ENCODE data around the gene COL5A1.
"Not testable (repeated sequence)": the region's sequence is repeated elsewhere in the genome, so short reads cannot be mapped to it uniquely, and the experiment has no call there.

The COL5A1 gene

DNA sequence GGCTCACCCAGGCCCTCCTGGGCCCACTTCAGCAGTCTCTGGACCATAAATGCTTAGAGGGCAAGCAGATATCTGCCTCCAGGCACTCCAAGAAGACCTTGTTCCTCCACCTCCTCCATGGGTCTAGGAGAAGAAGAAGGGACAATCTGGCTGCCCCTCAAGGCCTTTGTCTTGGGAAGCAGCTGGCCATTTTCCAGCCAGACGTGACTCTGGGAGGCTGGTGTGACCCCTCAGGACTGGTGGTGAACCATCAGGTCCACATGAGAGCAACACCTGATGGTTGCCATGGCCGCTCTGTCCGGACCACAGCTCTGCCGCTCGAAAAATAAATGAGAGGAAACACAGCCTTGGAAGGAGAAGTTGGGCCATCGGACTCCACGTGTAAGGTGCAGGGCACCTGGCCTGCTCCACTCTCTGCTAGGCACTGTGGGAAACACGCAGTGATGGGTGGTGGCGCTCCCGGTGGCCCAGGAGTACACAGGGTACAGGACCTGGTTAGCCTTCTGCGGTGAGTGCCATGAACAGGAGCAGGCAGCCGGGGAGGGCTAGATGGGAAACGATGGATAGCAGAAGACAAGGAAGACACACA lies 3.0 kb upstream of the COL5A1 start:
- no peak for DNase-seq (ENCODE audit: low read depth in 2 of 2)

DNA sequence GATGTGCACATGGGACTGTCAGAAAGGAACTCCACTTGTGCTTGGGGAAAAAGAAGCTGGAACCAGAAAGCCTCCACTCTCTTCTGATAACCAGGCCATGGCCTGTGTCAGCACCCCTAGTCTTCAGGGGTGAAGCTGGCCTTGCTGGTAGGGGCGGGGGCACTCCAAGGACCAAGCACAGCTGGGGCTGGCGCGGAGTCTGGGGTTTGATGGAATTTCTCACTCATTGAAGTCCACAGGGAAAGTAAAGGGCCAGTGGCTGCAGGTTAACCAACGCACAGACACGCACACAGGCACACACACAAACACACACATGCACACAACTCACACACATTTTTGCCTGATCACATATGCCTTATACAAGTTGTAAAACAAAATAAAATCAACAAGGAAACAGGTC lies 1.6 kb upstream of the COL5A1 start:
- no peak for DNase-seq (ENCODE audit: low read depth in 2 of 2)

DNA sequence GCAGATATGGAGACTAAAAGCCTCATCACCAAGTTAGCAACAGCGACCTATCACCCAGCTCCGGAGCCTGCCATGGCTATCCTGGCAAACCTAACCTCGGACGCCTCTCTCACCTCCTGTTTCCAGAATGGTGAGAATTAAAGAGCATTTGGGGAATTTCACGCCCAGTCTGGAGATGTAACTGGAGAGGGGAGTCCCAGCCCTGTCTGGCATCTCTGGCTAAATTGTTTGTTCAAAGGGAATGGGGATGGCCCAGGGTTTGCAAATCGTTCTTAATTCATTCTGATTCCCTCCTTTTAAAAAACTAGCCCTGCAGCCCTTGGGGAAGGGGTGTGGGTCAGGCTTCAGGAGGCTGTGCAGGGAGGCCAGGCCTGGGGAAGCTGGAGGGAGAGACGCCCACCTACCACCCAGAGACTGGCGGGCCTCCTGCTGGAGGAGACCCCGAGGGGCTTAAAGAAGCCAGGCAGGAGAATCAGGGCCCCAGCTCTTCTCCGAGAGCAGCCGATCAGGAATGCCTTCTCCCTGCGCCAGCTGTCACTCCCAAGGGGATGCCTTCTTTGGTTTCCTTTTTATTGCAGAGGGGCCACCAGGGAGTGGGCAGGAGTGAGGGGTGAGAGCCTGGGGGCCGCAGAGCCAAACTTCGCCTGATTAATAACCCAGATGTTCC lies 964 bp upstream of the COL5A1 start:
- no peak for DNase-seq (ENCODE audit: low read depth in 2 of 2)

DNA sequence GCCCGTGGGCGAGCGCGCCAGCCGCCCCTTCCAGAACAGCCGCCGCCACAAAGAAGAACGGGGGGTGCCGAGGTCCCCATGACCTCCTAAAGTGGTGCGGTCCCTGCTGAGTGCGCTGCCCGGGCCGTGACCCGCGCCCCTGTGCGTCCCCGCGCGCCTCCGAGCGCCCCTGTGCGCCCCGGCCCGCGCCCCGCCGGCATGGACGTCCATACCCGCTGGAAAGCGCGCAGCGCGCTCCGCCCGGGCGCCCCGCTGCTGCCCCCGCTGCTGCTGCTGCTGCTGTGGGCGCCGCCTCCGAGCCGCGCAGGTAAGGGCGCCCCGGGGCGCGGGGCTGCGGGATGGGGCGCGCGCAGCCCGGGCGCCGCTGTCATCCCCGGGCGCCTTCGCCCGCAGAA lies 384 bp downstream of the COL5A1 start:
- no peak for DNase-seq (ENCODE audit: low read depth in 2 of 2)

DNA sequence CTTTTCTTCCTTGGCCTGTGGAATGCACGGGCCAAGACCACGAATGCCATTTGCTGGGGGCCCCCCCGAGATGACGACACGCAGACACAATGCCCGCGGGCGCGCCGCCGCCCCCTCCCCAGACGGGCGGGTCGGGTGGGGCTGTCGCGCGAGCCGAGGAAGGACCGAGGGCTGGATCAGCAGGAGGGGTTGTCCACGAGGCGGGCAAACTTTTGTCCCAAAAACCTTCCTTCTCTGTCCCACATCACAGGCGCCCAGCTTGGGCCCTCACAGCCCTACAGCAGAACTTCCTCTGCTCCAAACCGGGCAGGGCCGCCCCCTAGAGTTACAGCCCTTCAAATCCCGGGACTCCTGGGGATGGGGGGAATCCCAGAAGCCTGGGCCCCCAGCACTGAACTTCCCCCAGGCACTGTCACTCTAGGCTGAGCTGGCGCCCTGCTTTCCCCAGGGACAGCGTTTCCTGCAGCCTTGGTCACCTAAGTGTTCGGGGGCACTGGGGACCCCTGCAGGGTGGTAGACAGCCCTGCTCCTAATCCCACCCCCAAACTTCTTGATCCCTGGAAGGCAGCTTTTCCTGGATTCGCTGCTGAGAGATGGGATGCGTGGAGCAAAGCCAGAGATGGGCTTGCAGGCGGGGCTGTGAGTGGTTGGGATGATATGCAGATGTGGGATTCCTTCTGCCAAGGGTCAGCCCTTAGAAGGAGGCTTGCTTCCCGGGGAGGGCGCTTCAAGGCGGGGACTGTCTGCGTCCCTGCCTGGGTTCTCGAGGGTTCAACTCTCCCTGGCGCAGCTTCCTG lies 980 bp downstream of the COL5A1 start:
- DNase-seq (ENCODE audit: low read depth in 2 of 2): no peak

DNA sequence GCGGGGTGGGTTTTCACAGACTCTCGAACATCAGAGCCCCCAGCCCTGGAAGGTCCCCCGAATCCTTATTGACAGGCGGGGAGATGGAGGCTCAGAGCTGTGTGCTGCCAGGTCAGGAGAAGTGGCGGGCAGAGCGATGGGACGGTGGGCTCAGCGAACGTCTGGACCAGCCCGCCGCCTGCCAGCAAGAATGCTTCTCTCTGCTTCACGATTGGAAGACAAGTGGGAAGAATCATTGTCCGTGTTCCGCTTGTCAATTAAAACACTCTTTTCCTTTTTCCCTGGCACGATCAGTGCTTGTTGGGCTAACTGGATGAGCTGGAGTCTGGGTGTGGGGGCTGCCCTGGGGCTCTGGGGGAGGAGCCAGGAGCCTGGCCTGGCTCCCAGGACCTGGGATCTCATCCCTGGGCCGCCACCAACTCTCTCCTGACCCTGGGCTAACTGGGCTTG lies 1.6 kb downstream of the COL5A1 start:
- DNase-seq (ENCODE audit: low read depth in 2 of 2): no peak

DNA sequence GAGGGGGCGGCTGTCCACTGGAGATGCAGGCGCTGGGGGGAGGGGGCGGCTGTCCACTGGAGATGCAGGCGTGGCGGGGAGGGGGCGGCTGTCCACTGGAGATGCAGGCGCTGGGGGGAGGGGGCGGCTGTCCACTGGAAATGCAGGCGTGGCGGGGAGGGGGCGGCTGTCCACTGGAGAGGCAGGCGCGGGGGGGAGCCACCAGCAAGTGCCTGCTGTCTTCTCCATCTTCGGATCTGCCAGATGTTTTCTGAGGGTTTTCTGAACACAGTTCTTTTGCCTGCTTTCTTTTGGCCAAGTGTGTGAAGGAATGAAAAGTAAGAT lies 2.8 kb downstream of the COL5A1 start:
- DNase-seq (ENCODE audit: low read depth in 2 of 2): not testable (repeated sequence)

DNA sequence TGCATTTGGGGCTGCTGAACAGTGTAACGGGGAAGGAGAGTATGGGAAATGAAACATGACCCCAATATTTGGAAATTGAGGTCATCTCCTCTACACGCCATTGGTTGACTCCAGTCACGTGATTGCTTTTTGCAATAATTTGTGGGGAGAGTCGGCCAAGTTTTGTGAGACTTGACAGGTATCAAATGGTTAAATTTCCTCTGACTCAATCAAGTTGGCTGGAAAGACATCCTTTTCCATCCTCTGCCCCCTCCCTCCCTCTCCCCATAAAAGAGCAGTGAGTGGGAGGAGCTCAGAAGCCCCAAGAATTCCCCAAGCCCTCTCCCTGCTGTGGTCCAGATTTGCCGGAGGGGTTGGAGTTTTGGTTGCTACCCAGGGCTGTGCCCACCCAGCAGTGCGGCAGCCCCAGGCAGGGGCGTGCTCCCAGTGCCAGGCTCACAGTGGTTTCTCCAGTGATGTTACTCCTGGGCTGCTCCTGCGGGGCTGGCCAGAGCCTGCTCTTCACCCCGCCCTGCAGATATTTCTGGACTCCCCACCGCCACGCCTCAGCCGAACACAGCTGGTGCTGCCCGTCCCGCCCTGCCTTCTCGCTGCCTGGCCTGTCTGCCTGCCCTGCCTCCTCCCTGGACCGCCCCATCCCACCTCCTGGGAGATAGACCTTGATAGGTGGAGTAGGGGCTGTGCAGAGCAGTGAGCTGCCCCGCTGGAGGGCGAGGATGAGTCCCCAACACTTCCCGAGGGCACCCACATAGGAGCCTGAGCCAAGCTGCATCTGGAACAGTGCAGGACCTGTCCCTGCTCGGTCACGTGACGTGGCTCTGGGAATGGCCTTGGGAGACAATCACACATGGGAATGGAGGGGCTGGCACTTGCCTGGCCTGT lies 3.4 kb downstream of the COL5A1 start:
- DNase-seq (ENCODE audit: low read depth in 2 of 2): no peak

DNA sequence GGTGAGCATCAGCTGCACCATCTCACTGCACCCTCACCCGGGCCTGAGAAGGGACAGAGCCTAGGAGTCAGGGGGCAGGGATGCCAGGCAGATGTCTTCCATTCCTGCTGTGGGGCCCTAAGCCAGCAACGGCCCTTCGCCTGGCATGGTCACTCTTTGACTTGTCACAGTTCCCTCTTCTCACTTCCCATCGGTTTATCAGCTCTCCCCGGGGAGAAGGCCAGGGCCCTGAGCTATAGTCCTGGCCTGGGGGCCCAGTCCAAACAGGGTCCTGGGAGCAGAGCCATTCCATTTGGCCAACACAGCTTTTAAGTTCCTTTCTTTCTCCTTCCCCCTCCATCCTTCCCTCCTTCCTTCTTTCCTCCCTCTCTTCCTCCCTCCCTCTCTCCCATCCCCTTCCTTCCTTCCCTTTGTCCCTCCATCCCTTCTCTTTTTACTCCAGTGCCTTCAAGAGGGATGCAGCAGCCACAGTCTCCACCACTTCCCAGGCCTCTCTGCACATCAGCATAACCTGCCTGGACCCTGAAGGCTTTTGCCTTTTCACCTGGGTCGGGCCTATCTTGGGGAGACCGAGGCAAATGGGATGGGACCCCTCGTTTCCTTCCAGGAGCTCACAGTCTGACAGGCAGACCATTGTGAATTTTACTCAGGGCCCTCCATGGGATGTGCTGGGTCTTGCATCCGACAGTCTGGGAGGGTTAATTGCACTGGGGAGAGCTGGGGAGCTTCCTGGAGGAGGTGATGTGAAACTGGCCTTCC lies 4.2 kb downstream of the COL5A1 start:
- DNase-seq (ENCODE audit: low read depth in 2 of 2): no peak

DNA sequence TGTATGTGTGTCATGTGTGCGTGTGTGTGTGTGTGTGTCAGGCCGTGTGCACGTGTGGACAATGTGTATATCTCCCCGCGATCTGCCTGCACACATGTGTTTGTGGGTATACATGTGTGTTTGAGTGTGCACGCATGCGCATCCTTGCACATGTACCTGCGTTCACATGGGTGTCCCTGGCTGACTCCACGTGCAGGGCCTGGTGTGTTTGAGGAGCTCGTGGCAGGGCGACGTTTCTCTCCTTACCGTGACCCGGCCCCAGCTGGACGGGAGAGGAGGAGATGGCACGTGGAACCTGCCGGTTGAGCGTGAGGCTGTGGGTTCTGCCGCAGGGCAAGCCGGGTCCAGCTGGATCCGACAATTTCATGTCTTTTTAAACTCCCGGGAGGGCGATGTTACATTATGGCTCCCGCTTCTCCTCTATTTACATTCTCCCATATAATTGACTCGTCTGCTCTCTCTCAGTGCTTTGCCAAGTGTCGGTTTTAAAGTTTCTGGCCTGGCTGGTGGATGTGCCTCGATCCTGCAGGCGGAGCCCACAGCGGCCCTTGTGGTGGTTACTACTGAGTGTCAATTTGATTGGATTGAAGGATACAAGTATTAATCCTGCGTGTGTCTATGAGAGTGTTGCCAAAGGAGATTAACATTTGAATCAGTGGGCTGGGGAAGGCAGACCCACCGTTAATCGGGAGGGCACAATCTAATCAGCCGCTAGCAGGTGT lies 5.9 kb downstream of the COL5A1 start:
- DNase-seq (ENCODE audit: low read depth in 2 of 2): no peak

DNA sequence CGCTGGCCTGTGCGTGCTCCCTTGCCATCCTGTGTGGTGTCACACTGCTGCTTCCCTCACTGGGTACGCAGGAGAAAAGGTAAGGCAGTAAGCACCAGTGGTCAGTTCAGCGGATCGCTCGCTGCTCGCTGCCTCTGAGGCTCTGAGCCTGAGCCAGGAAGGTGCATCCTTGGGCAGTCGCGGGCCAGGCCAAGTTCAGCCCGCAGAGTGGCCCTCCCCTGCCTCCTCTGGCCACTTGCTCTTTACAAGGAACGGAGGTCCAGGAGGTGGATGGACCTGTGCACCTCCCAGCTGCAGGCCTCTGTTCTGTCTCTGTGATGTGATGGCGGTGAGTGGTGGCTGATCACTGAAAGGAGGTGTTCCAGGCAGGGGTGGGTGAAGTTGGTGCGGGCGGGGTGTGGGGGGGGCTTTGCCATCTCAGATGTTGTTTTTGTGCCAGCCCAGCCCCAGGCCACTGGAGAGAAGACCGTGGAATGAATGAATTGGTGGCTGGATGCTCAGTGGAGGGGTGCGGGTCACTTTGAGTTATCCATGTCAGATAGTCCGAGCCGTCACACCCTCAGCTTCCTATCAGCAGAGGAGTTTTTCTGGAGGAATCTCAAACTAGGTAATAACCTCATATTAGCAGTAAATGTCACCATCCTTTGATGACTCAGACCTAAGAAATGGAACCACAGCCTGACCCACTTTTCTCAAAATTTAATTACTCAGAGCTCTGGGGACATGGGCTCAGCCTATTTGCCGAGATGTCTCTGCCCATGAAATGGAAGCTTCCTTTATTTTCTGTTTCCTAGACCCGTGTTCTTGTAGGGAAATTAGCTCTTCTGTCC lies 7.3 kb downstream of the COL5A1 start:
- DNase-seq (ENCODE audit: low read depth in 2 of 2): no peak

DNA sequence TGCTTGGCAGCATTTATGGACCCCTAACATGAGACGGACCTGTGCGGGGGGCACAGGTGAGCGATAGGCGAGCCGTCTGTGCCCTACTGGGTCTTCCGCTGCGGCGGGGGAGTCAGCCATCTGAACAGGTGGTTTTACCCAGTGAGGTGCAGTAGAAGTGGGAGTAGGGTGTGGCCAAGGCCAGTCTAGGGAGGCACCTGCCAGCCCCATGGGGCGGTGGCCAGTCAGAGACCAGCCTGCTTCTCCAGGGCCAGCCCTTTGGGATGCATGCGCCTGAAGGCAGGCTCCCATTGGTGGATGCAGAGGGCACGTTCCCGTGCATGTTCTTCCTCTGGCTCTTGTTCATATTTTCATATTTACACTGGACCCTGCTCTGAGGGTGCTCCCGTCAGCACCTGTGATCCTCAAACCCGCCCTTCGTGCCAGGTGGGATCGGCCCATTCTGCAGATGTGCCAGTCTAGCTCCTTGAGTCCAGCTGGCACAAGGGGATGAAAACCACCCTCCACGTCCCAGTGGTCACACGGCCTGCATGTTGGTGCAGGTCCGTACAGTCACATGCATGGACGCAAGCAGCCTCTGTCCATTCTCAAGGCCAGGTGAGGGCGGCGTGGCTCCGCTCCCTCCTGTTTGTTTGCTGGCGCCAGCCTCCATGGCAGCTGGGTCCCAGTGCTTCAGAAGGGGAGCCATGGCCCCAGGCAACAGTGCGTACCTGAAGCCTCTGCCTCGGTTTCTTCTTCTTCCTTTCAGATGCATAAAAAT lies 9.0 kb downstream of the COL5A1 start:
- DNase-seq (ENCODE audit: low read depth in 2 of 2): no peak

DNA sequence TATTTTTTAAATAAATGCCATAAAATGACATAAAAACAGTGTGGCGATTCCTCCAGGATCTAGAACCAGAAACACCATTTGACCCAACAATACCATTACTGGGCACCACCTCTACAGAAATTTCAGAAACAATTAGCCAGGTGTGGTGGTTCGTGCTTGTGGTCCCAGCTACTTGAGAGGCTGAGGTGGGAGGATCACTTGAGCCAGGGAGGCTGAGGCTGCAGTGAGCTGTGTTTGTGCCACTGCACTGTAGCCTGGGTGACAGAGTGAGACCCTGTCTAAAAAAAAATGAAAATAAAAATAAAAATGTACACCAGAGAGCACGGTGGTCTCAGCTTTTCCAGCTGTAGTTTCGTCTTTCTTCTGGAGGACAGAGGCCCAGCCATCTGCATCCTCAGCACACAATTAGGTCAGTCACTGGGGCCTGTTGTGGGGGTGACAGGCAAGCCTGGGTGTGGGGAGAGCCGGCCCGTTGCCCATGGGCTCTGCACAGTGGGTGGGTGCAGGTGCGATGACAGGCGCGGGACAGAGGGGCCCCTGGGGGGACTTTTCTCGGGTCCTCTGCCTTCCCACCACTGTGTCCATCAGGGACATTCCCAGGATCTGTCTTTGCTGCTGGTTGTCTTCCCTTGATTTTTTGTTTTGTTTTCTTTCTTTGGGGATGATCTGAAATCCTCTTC lies 9.8 kb downstream of the COL5A1 start:
- DNase-seq (ENCODE audit: low read depth in 2 of 2): no peak

DNA sequence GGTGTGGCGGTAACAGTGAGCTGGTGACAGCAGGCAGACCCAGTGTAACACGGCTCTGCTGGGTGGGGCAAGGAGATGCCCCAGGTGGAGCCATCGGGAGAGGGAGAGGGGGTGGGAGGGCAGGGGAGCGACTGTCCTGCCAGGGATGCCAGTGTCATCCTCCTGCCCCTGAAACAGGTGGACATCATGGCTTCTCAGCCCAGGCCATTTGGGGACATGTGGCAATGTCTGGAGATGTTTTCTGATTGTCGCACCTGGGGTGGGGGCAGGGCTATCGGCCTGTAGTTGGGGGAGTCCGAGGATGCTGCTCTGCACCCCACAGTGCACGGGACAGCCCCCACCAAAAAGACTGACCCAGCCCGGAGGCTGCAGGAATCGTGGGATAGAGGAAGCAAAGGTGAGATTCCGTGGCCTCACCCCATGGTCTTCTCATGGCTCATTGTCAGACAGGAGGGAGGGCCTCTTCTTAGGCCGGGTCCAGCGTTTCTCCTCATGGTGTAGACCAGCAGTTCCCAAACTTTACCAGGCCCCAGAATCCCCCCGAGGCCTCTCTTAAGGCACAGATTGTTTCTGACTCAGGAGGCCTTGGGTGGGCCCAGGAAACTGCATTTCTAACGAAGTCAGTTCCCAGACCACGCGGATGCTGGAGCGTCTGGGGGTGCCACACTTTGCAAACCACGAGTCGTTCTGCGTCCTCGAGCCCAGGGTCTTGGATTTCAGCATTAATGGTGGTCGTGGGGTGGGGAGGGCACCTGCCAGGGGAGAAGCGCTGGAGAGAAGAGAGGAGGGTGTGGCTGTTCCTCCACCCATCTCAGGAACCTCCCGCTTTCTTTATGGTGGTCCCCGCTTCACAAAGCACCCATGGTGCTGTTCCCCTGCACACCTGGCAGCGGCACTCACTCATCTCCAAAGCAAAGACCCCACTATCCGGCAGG lies 11.0 kb downstream of the COL5A1 start:
- DNase-seq (ENCODE audit: low read depth in 2 of 2): no peak

DNA sequence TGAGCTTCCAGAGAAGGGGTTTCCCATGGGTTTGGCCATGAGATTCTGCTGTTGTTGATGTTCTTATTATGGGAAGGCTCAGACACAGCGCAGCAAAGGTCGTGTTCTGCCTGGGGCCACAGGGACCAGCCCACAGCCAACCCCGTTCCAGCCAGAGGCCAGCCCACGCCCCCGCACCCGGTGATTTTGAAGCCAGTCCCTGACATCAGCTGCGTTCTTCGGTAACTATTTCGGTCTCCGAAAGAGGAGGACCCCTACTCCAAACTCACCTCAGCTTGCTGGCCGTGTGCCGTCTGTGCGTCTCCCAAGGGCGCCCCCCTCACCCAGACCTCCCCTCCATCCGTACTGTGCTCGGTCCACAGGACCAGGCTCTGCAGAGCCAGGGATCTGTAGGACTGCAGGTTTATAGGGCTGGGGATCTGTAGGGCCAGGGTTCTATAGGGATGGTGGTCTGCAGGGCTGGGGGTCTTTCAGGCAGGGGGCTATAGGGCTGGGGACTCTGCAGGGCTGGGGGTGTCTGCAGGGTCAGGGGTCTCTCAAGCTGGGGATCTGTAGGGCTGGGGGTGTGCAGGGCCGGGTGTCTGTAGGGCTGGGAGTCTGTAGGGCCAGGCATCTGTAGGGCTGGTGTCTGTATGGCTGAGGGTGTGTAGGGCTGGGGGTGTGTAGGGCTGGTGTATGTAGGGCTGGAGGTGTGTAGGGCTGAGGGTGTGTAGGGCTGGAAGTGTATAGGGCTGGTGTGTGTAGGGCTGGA lies 11.8 kb downstream of the COL5A1 start:
- no peak for DNase-seq (ENCODE audit: low read depth in 2 of 2)

DNA sequence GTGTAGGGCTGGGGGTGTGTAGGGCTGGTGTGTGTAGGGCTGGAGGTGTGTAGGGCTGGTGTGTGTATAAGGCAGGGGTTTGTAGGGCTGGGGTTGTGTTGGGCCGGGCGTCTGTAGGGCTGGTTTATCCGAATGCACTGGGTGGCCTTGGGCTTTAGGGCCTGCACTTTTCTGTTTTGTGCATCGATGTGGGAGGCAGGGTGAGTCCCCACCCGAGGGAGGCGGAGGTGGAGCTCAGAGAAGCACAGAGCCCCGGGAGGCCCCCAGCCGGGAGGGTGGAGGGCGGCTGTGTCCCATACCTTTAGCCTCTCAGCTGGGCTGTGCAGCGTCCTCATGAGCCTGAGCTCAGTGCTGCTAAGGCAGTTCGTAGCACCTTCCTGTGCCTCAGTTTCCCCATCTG lies 13.5 kb downstream of the COL5A1 start:
- DNase-seq (ENCODE audit: low read depth in 2 of 2): no peak
